Measurements from ENCODE around the gene ATG3.
A peak's percentile ranks its signal among the peaks of the same experiment; 100 is the strongest.
"Not testable (repeated sequence)": the region's sequence is repeated elsewhere in the genome, so short reads cannot be mapped to it uniquely, and the experiment has no call there.

Gene ATG3

GRCh38 chr3:112560721-112561483, 860 bp downstream of the ATG3 start:
- DNase-seq: peak; percentile 4 to 42

DNA sequence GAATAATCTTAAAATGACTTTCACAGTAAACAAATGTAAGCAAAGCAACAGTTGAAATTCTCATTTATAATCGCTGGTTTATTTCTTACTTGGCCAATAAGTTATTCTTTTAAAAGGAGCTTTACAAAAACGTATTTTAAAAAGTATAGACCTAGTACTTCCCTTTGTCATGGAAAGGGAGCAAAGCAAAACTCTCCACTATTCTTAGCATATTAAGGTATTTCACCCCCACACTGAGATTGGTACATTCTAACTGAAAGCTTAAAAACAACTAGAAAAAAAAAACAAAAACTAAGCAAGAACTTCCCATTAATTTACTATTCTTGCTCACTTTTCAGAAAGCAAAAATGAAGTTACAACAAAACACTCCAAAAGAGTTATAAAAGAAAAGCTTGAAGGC, 1.5 kb downstream of the ATG3 start:
- no peak for DNase-seq

GRCh38 chr3:112557976-112558375, 3.8 kb downstream of the ATG3 start:
- DNase-seq: no peak

- no peak for DNase-seq
These were observed 6.1 kb downstream of the ATG3 start for GRCh38 chr3:112555535-112556170.

DNA sequence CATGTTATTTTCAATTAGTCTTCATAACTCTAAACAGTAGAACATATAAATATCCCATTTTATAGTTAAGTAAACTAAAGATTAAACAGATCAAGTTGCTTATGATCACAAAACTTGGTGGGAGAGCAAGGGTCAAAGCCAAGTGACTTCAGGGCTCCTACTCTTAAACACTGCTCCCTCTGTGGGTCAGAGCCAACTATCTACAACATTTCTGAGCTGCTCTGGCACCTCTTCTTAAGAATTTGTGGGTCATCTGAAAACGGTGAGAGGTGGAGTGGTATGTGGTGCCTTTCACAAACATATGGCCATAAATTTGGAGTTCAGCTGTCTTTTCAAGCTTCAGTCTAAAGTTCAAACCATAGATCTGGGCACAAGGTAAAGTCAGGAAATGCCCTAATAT, 10.9 kb downstream of the ATG3 start:
- no peak for DNase-seq

DNA sequence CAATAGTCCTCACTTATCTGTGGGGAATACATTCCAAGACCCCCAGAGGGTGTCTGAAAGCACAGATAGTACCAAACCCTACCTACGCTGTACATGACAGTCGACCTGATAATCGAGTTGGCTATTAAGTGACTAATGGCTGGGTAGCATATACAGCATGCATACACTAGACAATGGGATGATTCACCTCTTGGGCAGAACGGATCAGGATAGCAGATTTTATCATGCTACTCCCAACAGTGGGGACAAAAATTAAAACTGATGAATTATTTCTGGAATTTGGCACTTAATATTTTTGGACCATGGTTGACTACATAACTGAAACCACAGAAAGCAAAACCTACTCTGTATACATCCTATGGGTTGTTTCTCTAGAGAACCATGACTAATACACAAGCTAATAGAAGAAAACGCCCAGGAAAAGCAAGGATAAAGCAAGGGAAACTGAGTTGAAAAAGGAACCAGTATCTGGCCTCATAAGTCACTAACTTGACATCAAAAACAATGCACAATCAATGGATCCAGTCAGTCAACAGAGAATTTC, 15.5 kb downstream of the ATG3 start:
- no peak for DNase-seq

GRCh38 chr3:112539825-112540650, 21.7 kb downstream of the ATG3 start:
- no peak for DNase-seq

GRCh38 chr3:112531358-112531781, 30.4 kb downstream of the ATG3 start:
- DNase-seq: no peak

DNA sequence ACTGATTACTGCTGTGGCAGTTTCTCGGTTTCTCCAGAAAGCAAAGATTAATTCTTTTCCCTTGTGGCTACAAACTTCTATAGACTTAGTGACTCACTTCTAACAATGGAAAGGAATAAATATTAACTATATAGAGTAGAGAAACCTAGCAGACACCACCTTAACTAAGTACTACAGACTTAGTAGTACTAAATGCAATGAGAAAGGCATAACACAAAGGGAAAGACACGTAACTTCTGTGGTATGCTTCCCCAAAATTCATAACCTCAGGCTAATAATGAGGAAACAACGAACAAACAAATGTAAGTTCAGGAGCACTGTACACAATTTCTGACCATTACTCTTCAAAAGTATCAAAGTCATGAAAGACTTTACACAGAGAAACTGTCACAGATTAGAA, 31.2 kb downstream of the ATG3 start:
- DNase-seq: no peak

DNA sequence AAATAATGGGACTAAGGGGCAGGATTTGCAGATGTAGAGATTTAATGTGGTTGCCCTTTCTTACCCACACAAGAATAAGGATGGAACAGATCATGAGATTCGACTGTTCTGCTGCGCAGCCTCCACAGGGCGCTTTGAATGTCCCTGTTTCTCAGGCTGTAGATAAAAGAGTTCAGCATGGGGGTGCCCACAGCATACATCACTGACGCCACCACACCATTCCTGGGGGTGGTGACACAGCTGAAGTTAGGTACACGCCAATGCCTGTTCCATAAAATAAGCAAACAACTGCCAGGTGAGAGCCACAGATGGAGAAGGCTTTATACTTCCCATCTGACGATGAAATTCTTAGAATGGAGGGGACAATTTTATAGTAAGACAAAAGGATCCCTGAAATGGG, 37.6 kb downstream of the ATG3 start:
- DNase-seq: not testable (repeated sequence)

DNA sequence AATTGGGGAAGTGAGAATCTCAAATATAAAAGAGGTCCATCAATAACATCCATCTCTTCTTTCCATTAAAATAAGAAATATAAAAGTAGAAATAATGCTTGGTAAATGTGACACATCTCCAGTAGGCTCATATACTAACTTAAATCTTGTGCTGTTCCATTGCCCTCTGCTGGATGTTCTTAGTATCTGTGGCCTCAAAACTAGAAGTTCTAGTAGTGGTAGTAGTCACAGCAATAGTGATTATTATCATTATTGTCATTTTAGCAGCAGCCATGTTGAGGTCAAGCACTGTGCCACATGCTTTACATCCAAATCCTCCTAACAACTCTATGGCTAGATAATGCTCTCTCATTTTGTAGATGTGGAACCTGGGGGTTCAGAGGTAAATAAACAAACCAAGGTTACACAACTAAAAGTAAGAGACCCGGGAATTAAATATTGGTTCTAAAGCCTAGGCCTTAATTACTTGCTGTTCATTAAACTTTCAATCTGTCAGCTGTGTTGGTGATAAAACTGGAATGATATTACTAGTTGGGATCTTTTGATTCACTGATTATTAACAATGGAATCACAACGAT, 42.2 kb downstream of the ATG3 start:
- peak in 1 of 2 experiments; percentile 0 for DNase-seq

DNA sequence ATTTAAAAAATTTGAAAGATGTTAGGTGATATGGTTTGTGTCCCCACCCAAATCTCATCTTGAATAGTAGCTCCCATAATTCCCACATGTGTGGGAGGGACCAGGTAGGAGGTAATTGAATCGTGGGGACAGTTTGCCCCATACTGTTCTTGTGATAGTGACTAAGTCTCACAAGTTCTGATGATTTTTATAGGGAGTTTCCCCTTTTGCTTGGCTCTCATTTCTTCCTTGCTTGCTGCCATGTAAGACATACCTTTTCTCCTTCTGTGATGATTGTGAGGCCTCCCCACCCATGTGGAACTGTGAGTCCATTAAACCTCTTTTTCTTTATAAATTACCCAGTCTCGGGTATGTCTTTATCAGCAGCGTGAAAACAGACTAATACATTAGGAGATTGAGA, 42.8 kb downstream of the ATG3 start:
- DNase-seq: not testable (repeated sequence)

GRCh38 chr3:112514527-112515128, 47.1 kb downstream of the ATG3 start:
- no peak for DNase-seq

- no peak for DNase-seq
These were observed 49.4 kb downstream of the ATG3 start for GRCh38 chr3:112512320-112512719.

- no peak for DNase-seq
These were observed 52.9 kb downstream of the ATG3 start for GRCh38 chr3:112508860-112509259.

- no peak for DNase-seq
These were observed 53.5 kb downstream of the ATG3 start for GRCh38 chr3:112508261-112508660.

DNA sequence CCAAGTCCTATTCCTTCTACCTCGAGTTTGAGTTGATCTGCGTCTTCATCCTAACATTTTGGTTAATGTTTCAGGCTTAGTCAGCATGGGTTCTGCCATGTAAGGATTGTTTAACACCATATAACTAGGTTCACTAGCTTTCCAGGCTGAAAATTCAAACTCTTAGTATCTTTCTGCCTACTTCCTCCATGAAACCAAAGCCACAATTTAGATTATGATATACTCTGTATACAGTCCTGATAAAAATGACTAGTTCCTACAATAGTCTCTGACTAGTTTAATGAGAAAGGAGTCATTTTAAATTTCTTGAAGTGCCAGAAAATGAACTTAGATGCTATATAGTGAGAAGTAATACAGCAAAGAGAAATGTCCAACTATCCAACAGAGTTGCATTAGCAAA, 55.9 kb downstream of the ATG3 start:
- DNase-seq: no peak

GRCh38 chr3:112504123-112504522, 57.6 kb downstream of the ATG3 start:
- DNase-seq: no peak

DNA sequence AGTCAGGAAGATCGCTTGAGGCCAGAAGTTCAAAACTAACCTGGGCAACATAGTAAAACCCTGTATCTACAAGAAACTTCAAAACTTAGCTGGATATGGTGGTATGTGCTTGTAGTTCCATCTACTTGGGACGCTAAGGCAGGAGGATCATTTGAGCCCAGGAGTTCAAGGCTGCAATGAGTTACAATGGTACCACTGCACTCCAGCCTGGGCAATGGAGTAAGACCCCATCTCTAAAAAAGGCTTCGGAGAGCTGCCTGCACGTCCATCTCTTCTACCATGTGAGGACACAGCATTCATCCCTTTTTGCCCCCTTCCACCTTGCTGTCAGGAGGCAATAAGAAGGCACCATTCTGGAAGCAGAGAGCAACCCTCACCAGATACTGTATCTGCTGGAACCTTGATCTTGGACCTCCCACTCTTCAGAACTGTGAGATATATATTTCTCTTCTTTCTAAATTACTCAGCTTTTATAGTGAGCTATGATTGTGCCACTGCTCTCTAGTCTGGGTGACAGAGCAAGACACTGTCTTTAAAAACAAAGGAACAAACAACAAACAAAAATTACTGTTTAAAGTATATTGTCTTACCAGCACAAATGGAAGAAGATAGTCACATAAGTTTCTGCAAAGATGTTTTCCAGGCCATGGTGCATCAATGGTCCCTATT, 58.3 kb downstream of the ATG3 start:
- DNase-seq: no peak

GRCh38 chr3:112500621-112501020, 61.1 kb downstream of the ATG3 start:
- no peak for DNase-seq

DNA sequence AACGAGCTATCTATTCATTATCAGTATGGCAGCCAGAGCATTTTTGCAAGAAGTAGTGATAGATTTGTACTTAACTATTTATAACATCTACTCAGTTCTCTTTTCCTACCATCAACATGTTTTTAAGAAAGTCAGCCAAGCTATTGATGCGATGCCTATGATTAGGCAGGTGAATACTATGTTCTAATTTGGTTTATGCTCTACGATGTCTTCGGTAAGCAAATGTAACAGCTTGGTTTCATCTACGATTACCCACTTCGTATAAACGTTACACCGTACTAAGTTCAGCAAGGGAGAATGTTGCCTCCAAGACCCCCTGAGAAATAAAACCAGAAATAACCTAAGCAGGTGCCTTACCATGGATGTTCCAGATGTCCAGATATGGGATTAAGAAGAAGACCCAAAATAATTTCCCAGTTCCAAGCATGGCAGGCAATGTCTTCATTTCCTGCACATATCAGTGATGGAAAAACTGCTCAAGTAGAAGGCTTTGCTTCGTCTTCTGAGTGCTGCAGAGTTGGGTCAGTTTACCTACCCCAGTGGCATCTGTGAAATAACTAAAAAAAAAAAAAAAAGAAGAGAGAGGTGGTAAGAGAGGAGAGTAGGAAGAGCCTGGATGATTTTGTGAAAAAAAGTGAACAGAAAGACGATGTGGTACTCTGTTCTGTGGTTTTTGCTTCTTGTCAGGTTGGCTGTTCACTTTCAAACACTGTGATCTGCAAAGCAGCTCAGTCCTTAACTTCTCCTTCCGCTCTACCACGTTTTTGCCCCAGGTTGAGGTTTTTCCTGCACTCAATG, 62.6 kb downstream of the ATG3 start, which contains the start of gene BTLA:
Gene BTLA, minus strand, starts transcription at position 559 of the 798 bp plus-strand sequence. Its CDS starts 114 bp downstream, at position 445.
- no peak for DNase-seq

Data from NCI-H187 (cell line).